Left lung (tissue), 10 donors: ENCODE data around the gene DRC7. TPM values are rescaled to one million over a fixed set of nuclear protein-coding genes. Genes with fewer than 3 reads are reported as not detected.
A peak's percentile ranks its signal among the peaks of the same experiment; 100 is the strongest.

Experiments
- ATAC-seq: fragments of 200-7000 bp; cut with Tn5 transposase; one replicate; pipeline ENCODE4 v1.9.1; 2020; ENCODE audit warnings: moderate library complexity
- DNase-seq, 4 donors: peaks; one replicate each; pipeline ENCODE4 v3.0.0-alpha.2; 2013 to 2020
- H3K27ac ChIP-seq, 2 donors: fragments of 200-600 bp; sonication (generic) in 1 of 2; one replicate each; pipeline versions ENCODE4 v1.5.0 to v1.8.0; 2020 to 2021
- H3K27me3 ChIP-seq, 2 donors: fragments of 200-600 bp; sonication (generic) in 1 of 2; one replicate each; pipeline versions ENCODE4 v1.5.0 to v1.8.0; 2020 to 2021
- H3K36me3 ChIP-seq, 2 donors: fragments of 200-600 bp; sonication (generic) in 1 of 2; one replicate each; pipeline versions ENCODE4 v1.5.0 to v1.8.0; 2020 to 2021
- H3K4me1 ChIP-seq, 2 donors: fragments of 200-600 bp; one replicate each; pipeline ENCODE4 v1.8.0; 2021
- H3K4me3 ChIP-seq, 2 donors: fragments of 200-600 bp; sonication (generic) in 1 of 2; one replicate each; pipeline versions ENCODE4 v1.5.0 to v1.8.0; 2020 to 2021; ENCODE audit warnings: mild to moderate bottlenecking in 1 of 2
- H3K9me3 ChIP-seq, 2 donors: fragments of 200-600 bp; sonication (generic) in 1 of 2; one replicate each; pipeline versions ENCODE4 v1.5.0 to v1.8.0; 2020 to 2021
- CTCF ChIP-seq, 2 donors: fragments of 200-600 bp; sonication (generic) in 1 of 2; IDR thresholded peaks; one replicate each; pipeline versions ENCODE4 v1.5.0 to v1.8.0; 2021; ENCODE audit warnings: antibody characterized with exemption in 2 of 2
- intact Hi-C, 2 donors: fragments of 100-400 bp; cut with DNase I; formaldehyde crosslinking; loops; one replicate each; pipeline versions ENCODE4 v1.11.2 to v1.14.2; 2022
- polyA plus RNA-seq, 6 donors: library from polyadenylated mRNA; unstranded; fragments of 120-200 nt; gene quantifications; one replicate each; pipeline ENCODE4 v1.2.1, GENCODE V29; 2013; ENCODE audit not compliant: insufficient read length in 6 of 6
- total RNA-seq, 2 donors: library from RNA; stranded (reverse); fragmentation: NEBNext Ultra II Directional; extraction: Animal tissue kit (Norgen Biotek cat#: 25700); gene quantifications; one replicate each; pipeline ENCODE4 v1.2.1, GENCODE V29; 2021
- donor health status: DM: no; HTN: yes; CAD: no.
- donor health status: DM: no; HTN: no; CAD: no.

Gene DRC7
- total and polyA plus RNA-seq, 8 donors, result 0.52 to 4.3 (median 2.4) TPM

GRCh38 chr16:57747996-57748395 lies 53.4 kb downstream of the DRC7 start:
- H3K4me1 ChIP-seq, result no peaks in the 10 kb centered on the region
- intact Hi-C loops, result no loop called here
- no peak for ATAC-seq
- TF ChIP-seq CTCF (IDR thresholded peaks at IDR 0.05), result no peak
- H3K4me3 ChIP-seq, result no peak overlapping the region
- no peaks in the 10 kb centered on the region for H3K27me3 ChIP-seq
- peaks cover 0 to 54% of the 10 kb centered on the region in 2 donors for H3K36me3 ChIP-seq
- H3K27ac ChIP-seq, result no peak overlapping the region
- no peaks in the 10 kb centered on the region for H3K9me3 ChIP-seq
- no peak for DNase-seq

GRCh38 chr16:57748596-57748995 lies 54.0 kb downstream of the DRC7 start:
- no peaks in the 10 kb centered on the region for H3K9me3 ChIP-seq
- no peaks in the 10 kb centered on the region for H3K4me1 ChIP-seq
- no peak for TF ChIP-seq CTCF (IDR thresholded peaks at IDR 0.05)
- intact Hi-C loops, result no loop called here
- peaks cover 0 to 55% of the 10 kb centered on the region in 2 donors for H3K36me3 ChIP-seq
- DNase-seq (no peak), ATAC-seq (no peak)
- no peaks in the 10 kb centered on the region for H3K27me3 ChIP-seq
- H3K27ac ChIP-seq, result no peak overlapping the region
- H3K4me3 ChIP-seq, result no peak overlapping the region

- no peak for TF ChIP-seq CTCF (IDR thresholded peaks at IDR 0.05)
- no peak for DNase-seq
- intact Hi-C loops, result no loop called here
- Histone ChIP-seq H3K4me3 (no peak overlapping the region), H3K27me3 (no peaks in the 10 kb centered on the region), H3K27ac (no peak overlapping the region), H3K4me1 (no peaks in the 10 kb centered on the region), H3K9me3 (no peaks in the 10 kb centered on the region), H3K36me3 (peaks cover 0 to 55% of the 10 kb centered on the region in 2 donors)
- no peak for ATAC-seq
Measured at GRCh38 chr16:57749101-57749692, 54.6 kb downstream of the DRC7 start.

- H3K9me3 ChIP-seq, result no peaks in the 10 kb centered on the region
- no peaks in the 10 kb centered on the region for H3K4me1 ChIP-seq
- no peak for ATAC-seq
- no peak for TF ChIP-seq CTCF (IDR thresholded peaks at IDR 0.05)
- H3K36me3 ChIP-seq, result peaks cover 0 to 60% of the 10 kb centered on the region in 2 donors
- DNase-seq, result no peak
- H3K27ac ChIP-seq, result no peak overlapping the region
- H3K4me3 ChIP-seq, result no peak overlapping the region
- no peaks in the 10 kb centered on the region for H3K27me3 ChIP-seq
- intact Hi-C loops, result no loop called here
Measured at GRCh38 chr16:57749856-57750452, 55.3 kb downstream of the DRC7 start.

- Histone ChIP-seq H3K36me3 (peaks cover 0 to 70% of the 10 kb centered on the region in 2 donors), H3K4me3 (no peak overlapping the region), H3K27ac (no peak overlapping the region), H3K27me3 (no peaks in the 10 kb centered on the region), H3K4me1 (no peaks in the 10 kb centered on the region), H3K9me3 (no peaks in the 10 kb centered on the region)
- intact Hi-C loops, result no loop called here
- DNase-seq, result peak in 1 of 4 donors; percentile 65
- no peak for TF ChIP-seq CTCF (IDR thresholded peaks at IDR 0.05)
- no peak for ATAC-seq
Measured at GRCh38 chr16:57750796-57751538, 56.4 kb downstream of the DRC7 start.
